ENCODE results near the gene DNASE1L1. TPM values are rescaled to one million over a fixed set of nuclear protein-coding genes. Genes with fewer than 3 reads are reported as not detected.

The DNASE1L1 gene
- total RNA-seq, 1 experiment from 2014 or later, result 16.2 TPM

GRCh38 chrX:154429711-154430110 lies 20.7 kb upstream of the DNASE1L1 start:
- TF ChIP-seq AR (CRISPR knock-in tag; IDR thresholded peaks at IDR 0.05) (no peak), ZNF219 (CRISPR knock-in tag; IDR thresholded peaks at IDR 0.05; ENCODE audit: borderline replicate concordance) (no peak), CREM (CRISPR knock-in tag; IDR thresholded peaks at IDR 0.05) (no peak), RELA (CRISPR knock-in tag; IDR thresholded peaks at IDR 0.05; ENCODE audit: borderline replicate concordance) (no peak)
- ChIA-PET POLR2A (interaction anchor here (1.0 kb wide), 1 partner anchor 32 kb away, joined by 3 read pairs; no protein-coding TSS in a partner anchor), CTCF (no interaction called here)
- Mint-ChIP-seq H3K4me3 (peak overlapping the region; percentile 65), H3K27ac (no peak overlapping the region), H3K9me3 (no peaks in the 10 kb centered on the region), H3K27me3 (ENCODE audit: low read depth) (no peaks in the 10 kb centered on the region), H3K4me1 (peaks cover 17% of the 10 kb centered on the region), H3K36me3 (peaks cover 10% of the 10 kb centered on the region; the same call in 1 of the 2 replicates)
- DNase-seq (ENCODE audit: low spot score), result no peak
- ATAC-seq, result no peak

- CTCF ChIA-PET, result interaction anchor here (2.6 kb wide), 1 partner anchor 55 kb away, joined by 10 read pairs; no protein-coding TSS in a partner anchor
- TF ChIP-seq NFYB (CRISPR knock-in tag; conservative IDR thresholded peaks at IDR 0.05; ENCODE audit: low read depth) (peak; percentile 91), USF1 (CRISPR knock-in tag; IDR thresholded peaks at IDR 0.05) (peak; percentile 93), NFE2L1 (CRISPR knock-in tag; IDR thresholded peaks at IDR 0.05) (0 out of 2 replicates have a peak, but pooled peaks have one; percentile 33), GTF2I (CRISPR knock-in tag; conservative IDR thresholded peaks at IDR 0.05) (0 out of 2 replicates have a peak, but pooled peaks have one; percentile 45), ZNF121 (CRISPR knock-in tag; IDR thresholded peaks at IDR 0.05) (peak; percentile 70; the same call in 1 of the 2 replicates), ERG (CRISPR knock-in tag; IDR thresholded peaks at IDR 0.05) (no peak), USF2 (CRISPR knock-in tag; IDR thresholded peaks at IDR 0.05) (peak; percentile 94), SP1 (CRISPR knock-in tag; conservative IDR thresholded peaks at IDR 0.05) (peak; percentile 77), ATF2 (CRISPR knock-in tag; IDR thresholded peaks at IDR 0.05; ENCODE audit: borderline replicate concordance, low read depth) (no peak), ZBTB43 (CRISPR knock-in tag; IDR thresholded peaks at IDR 0.05) (0 out of 2 replicates have a peak, but pooled peaks have one; percentile 19), HMGXB4 (CRISPR knock-in tag; IDR thresholded peaks at IDR 0.05) (peak; percentile 50; the same call in 1 of the 2 replicates), ARID4B (CRISPR knock-in tag; IDR thresholded peaks at IDR 0.05; ENCODE audit: borderline replicate concordance) (peak; percentile 63; the same call in 1 of the 2 replicates)
Observed at GRCh38 chrX:154428176-154429171, 19.4 kb upstream of the DNASE1L1 start, which contains the start of gene ATP6AP1. TSS of gene ATP6AP1 (plus strand) at chrX:154428677. CDS start at chrX:154428693, 16 bp downstream.

More at GRCh38 chrX:154428176-154429171, 19.4 kb upstream of the DNASE1L1 start, which contains the start of gene ATP6AP1:
- Mint-ChIP-seq H3K27ac (no peak within 1 kb of the TSS), H3K36me3 (peaks cover 10% of the 10 kb centered on the region; the same call in 1 of the 2 replicates), H3K4me1 (peaks cover 17% of the 10 kb centered on the region), H3K9me3 (no peaks in the 10 kb centered on the region), H3K27me3 (ENCODE audit: low read depth) (no peaks in the 10 kb centered on the region), H3K4me3 (peak within 1 kb of the TSS; percentile 65)
- ATAC-seq (peak; percentile 97), DNase-seq (ENCODE audit: low spot score) (peak; percentile 83)
- POLR2A ChIA-PET, result interaction anchor here (0.8 to 1.0 kb wide), 2 partner anchors 31 to 55 kb away, joined by 3 read pairs; no protein-coding TSS in a partner anchor

Measured in WTC11 (cell line).